Measurements from ENCODE around the gene G3BP2. TPM values are rescaled to one million over a fixed set of nuclear protein-coding genes. Genes with fewer than 3 reads are reported as not detected.

G3BP2 gene
- total RNA-seq, 1 donor from 2014 or later = 204 TPM

Other genes starting within 250 kb of the G3BP2 start
- gene RCHY1, start 159.0 kb downstream of the G3BP2 start, total RNA-seq = 22.6 and 30.0 TPM in 2 replicates
- gene THAP6, start 158.9 kb downstream of the G3BP2 start, total RNA-seq = 9.7 and 12.3 TPM in 2 replicates
- gene ODAPH, start 117.3 kb downstream of the G3BP2 start, total RNA-seq = not detected in 2 replicates
- 0.90 and 1.3 TPM in 2 replicates for gene CDKL2, start 42.9 kb downstream of the G3BP2 start, total RNA-seq
- gene USO1, start 51.2 kb upstream of the G3BP2 start, total RNA-seq = 74.6 and 89.5 TPM in 2 replicates
- gene PPEF2, start 229.0 kb upstream of the G3BP2 start, total RNA-seq = under 0.01 TPM in 1 of 2 replicates, not detected in the other

All from bronchial epithelial cell (primary cell).